GM12878 (cell line): ENCODE measurements around the gene PLEKHO1. TPM values are rescaled to one million over a fixed set of nuclear protein-coding genes. Genes with fewer than 3 reads are reported as not detected.
"Not testable (repeated sequence)": the region's sequence is repeated elsewhere in the genome, so short reads cannot be mapped to it uniquely, and the experiment has no call there.

ENCODE experiments used
- ATAC-seq: fragments of 200-7000 bp; cut with Tn5 transposase; 3 replicates; pipeline ENCODE4 v1.9.1; 2020; ENCODE audit warnings: mild to moderate bottlenecking, moderate library complexity
- BruUV-seq: library from RNA; stranded (reverse); fragments of 400-500 nt; replicated peaks from 2 replicates; lab custom pipeline; 2021; lab: Mats Ljungman, UMichigan
- CTCF ChIA-PET: fragments of 300-600 bp; sonication (Branson Sonifier 250); formaldehyde crosslinking; extraction: SDS; loops from one replicate; lab custom pipeline; 2021; ENCODE audit warnings: inconsistent platforms; lab: Yijun Ruan, JAX
- POLR2A ChIA-PET: fragments of 350-600 bp; formaldehyde crosslinking; extraction: SDS; loops from one replicate; lab custom pipeline; 2021; ENCODE audit warnings: inconsistent platforms; lab: Charles Lee
- RAD21 ChIA-PET: fragments of 300-600 bp; sonication (Branson Sonifier 250); formaldehyde crosslinking; loops from one replicate; lab custom pipeline; 2023; ENCODE audit warnings: antibody characterized with exemption; ENCODE audit not compliant: unreplicated experiment; lab: Charles Lee
- SMC1A ChIA-PET: fragments of 300-600 bp; sonication (Branson Sonifier 250); formaldehyde crosslinking; loops from one replicate; lab custom pipeline; 2023; ENCODE audit not compliant: unreplicated experiment, uncharacterized antibody; lab: Charles Lee
- DNase-seq: peaks from one replicate; pipeline ENCODE4 v3.0.0-alpha.2; 2011; ENCODE audit warnings: low read depth, low spot score
- FAIRE-seq: peaks from 3 replicates; lab custom pipeline; 2011; peaks lifted over from hg19 to GRCh38; lab: Jason Lieb, UNC
- H2AFZ ChIP-seq: 2 replicates; pipeline ENCODE4 v1.6.0; 2011; ENCODE audit warnings: low read depth, low read length, control low read depth; ENCODE audit not compliant: control insufficient read depth
- H3K27ac ChIP-seq: 2 replicates; pipeline ENCODE4 v1.5.1; 2011; ENCODE audit warnings: control low read depth; ENCODE audit not compliant: control insufficient read depth, insufficient read depth
- H3K27me3 ChIP-seq, 2 experiments: replicated peaks in 1 of 2; 2 replicates each; pipeline versions ENCODE4 v1.6.0 to v1.6.1; 2011; ENCODE audit warnings: low read length in 1 of 2; ENCODE audit not compliant: control insufficient read depth in 2 of 2, insufficient read depth in 2 of 2
- H3K36me3 ChIP-seq, 2 experiments: 2 replicates each; pipeline ENCODE4 v1.5.1; 2011; ENCODE audit warnings: low read length in 1 of 2; ENCODE audit not compliant: control insufficient read depth in 2 of 2, insufficient read depth in 2 of 2
- H3K4me1 ChIP-seq: 2 replicates; pipeline ENCODE4 v1.6.1; 2011; ENCODE audit warnings: mild to moderate bottlenecking, low read length, moderate library complexity, mixed read lengths; ENCODE audit not compliant: control insufficient read depth, insufficient read depth
- H3K4me2 ChIP-seq: 2 replicates; pipeline ENCODE4 v1.6.0; 2011; ENCODE audit warnings: control low read depth; ENCODE audit not compliant: control insufficient read depth, insufficient read depth
- H3K4me3 ChIP-seq: fragments of 200-600 bp; sonication (generic); 2 replicates; pipeline ENCODE4 v1.5.1; 2016
- H3K79me2 ChIP-seq: 2 replicates; pipeline ENCODE4 v1.6.0; 2011; ENCODE audit warnings: low read length; ENCODE audit not compliant: control insufficient read depth, insufficient read depth
- H3K9ac ChIP-seq: 2 replicates; pipeline ENCODE4 v1.8.0; 2011; ENCODE audit warnings: low read length, control low read depth, mixed read lengths; ENCODE audit not compliant: control insufficient read depth, insufficient read depth
- H3K9me3 ChIP-seq: replicated peaks from 3 replicates; pipeline ENCODE4 v1.5.1; 2011; ENCODE audit warnings: mild to moderate bottlenecking, low read length; ENCODE audit not compliant: control insufficient read depth, insufficient read depth
- H4K20me1 ChIP-seq: 2 replicates; pipeline ENCODE4 v1.6.0; 2011; ENCODE audit not compliant: control insufficient read depth, insufficient read depth
- ATF7 ChIP-seq: fragments of 450-650 bp; IDR thresholded peaks from 2 replicates; pipeline ENCODE4 v1.6.1; 2016; ENCODE audit warnings: low read depth, mild to moderate bottlenecking
- CEBPB ChIP-seq, 2 experiments: fragments of 150-350 bp in 1 of 2; IDR thresholded peaks; 2 replicates each; pipeline ENCODE4 v1.6.1; 2012 to 2014; ENCODE audit warnings: low read depth in 2 of 2, low read length in 2 of 2, borderline replicate concordance in 1 of 2, inconsistent platforms in 1 of 2
- EGR1 ChIP-seq, 2 experiments: IDR thresholded peaks; 1 replicate in 1 of 2; 2 replicates in 1 of 2; pipeline ENCODE4 v1.6.1; 2011 to 2012; ENCODE audit warnings: low read depth in 2 of 2, low read length in 2 of 2, borderline replicate concordance in 1 of 2, mild to moderate bottlenecking in 1 of 2, moderate library complexity in 1 of 2
- MYC ChIP-seq: IDR thresholded peaks from 2 replicates; pipeline ENCODE4 v1.6.1; 2011; ENCODE audit warnings: mild to moderate bottlenecking, low read length, moderate library complexity, inconsistent platforms; ENCODE audit not compliant: insufficient read depth, insufficient replicate concordance, insufficient read length, severe bottlenecking
- TARDBP ChIP-seq: IDR thresholded peaks from 2 replicates; pipeline ENCODE4 v1.6.1; 2016; ENCODE audit warnings: borderline replicate concordance
- ZSCAN29 ChIP-seq: fragments of 450-650 bp; IDR thresholded peaks from 2 replicates; pipeline ENCODE4 v1.6.1; 2017; ENCODE audit warnings: mild to moderate bottlenecking, moderate library complexity
- WGBS: methylation state at CpG from one replicate; pipeline ENCODE4 v1.1.6; 2016; ENCODE audit warnings: low lambda C conversion rate; ENCODE audit not compliant: insufficient replicate concordance, insufficient coverage; ENCODE audit errors: missing lambda C conversion rate; 5-methylcytosine and 5-hydroxymethylcytosine counted together
- in situ Hi-C: fragments of 300-500 bp; cut with MboI; formaldehyde crosslinking; loops from 9 replicates; pipeline ENCODE4 v1.14.3; 2018; ENCODE audit warnings: mixed read lengths
- intact Hi-C: fragments of 100-400 bp; cut with micrococcal nuclease; formaldehyde crosslinking; loops from one replicate; pipeline ENCODE4 v1.14.2; 2022; ENCODE audit not compliant: unreplicated experiment
- polyA plus RNA-seq, 11 experiments: library from polyadenylated mRNA; depleted of rRNA in 4 of 11; unstranded in 6 of 11; stranded (reverse) in 5 of 11; fragments of >200 nt; fragmentation: Nextera tagmentation in 4 of 11; fragmentation: Illumina TruSeq in 1 of 11; extraction: Ambion mirVana in 4 of 11; extraction: Trizol in 1 of 11; gene quantifications; 1 replicate in 1 of 11; 2 replicates in 10 of 11; pipeline versions ENCODE4 v1.2.1 to v1.2.3, GENCODE V29; 2011 to 2016; ENCODE audit warnings: inconsistent platforms in 2 of 11, missing spikeins in 2 of 11, low read depth in 1 of 11
- total RNA-seq, 4 experiments: library from RNA; depleted of rRNA in 3 of 4; stranded (reverse); fragments of >200 nt in 3 of 4; fragmentation: Illumina TruSeq in 1 of 4; extraction: Trizol in 1 of 4; gene quantifications; 2 replicates each; pipeline versions ENCODE4 v1.2.1 to v1.2.3, GENCODE V29; 2013 to 2021

Gene PLEKHO1
- total and polyA plus RNA-seq, 10 of the 15 experiments (the other 5 are each of a cell fraction or from before 2014, with no cell fraction given): 5.3 to 184 (median 88.8) TPM

GRCh38 chr1:150185481-150185880 lies 35.8 kb downstream of the PLEKHO1 start (continued):
- TF ChIP-seq MYC (no peak), ATF7 (no peak), TARDBP (no peak), EGR1 (IDR thresholded peaks at IDR 0.05; ENCODE audit: borderline replicate concordance in 1 of 2, low read depth in 2 of 2, low read length in 2 of 2) (no peak), CEBPB (IDR thresholded peaks at IDR 0.05; ENCODE audit: borderline replicate concordance in 1 of 2, low read depth in 2 of 2, low read length in 2 of 2) (no peak), ZSCAN29 (no peak)

- BruUV-seq, H3K79me2 ChIP-seq, DNase-seq, H2AFZ ChIP-seq, H3K4me1 ChIP-seq, H3K9ac ChIP-seq, ATAC-seq, H3K36me3 ChIP-seq, H4K20me1 ChIP-seq, H3K9me3 ChIP-seq, H3K27ac ChIP-seq, H3K27me3 ChIP-seq, H3K4me3 ChIP-seq, in situ Hi-C loops, H3K4me2 ChIP-seq, FAIRE-seq: not testable (repeated sequence)
- RAD21 ChIA-PET: interaction anchor here (0.7 to 3.8 kb wide), 16 partner anchors 8 to 300 kb away, joined by 3 to 35 read pairs (median 4); partner anchors contain the start of genes PLEKHO1 and VPS45
- POLR2A ChIA-PET: interaction anchor here (0.5 to 2.1 kb wide), 7 partner anchors 17 to 442 kb away, joined by 3 to 7 read pairs (median 4); partner anchors contain the start of gene VPS45
- CTCF ChIA-PET: interaction anchor here (0.9 to 4.5 kb wide), 29 partner anchors 8 to 301 kb away, joined by 3 to 79 read pairs (median 6); partner anchors contain the start of gene VPS45
- SMC1A ChIA-PET: interaction anchor here (1.0 to 4.2 kb wide), 12 partner anchors 15 to 224 kb away, joined by 3 to 33 read pairs (median 10); no protein-coding TSS in a partner anchor
- intact Hi-C loops: loop anchor here (5.0 kb wide), 1 partner anchor 224 kb away; no protein-coding TSS in a partner anchor
- WGBS: 77% methylated on average over 7 of the region's 7 CpGs
These were observed 36.7 kb downstream of the PLEKHO1 start for GRCh38 chr1:150186438-150186788.
